GM15510 (cell line): ENCODE results near the gene AGTRAP.

Experiments
- POLR2A ChIP-seq: IDR thresholded peaks from 3 replicates; pipeline ENCODE4 v1.6.1; 2011; ENCODE audit warnings: borderline replicate concordance; ENCODE audit not compliant: insufficient read length; ENCODE audit errors: extremely low read depth

Gene AGTRAP

GRCh38 chr1:11778844-11779623 lies 43.1 kb downstream of the AGTRAP start:
- TF ChIP-seq POLR2A = no peak

GRCh38 chr1:11779715-11780379 lies 43.9 kb downstream of the AGTRAP start:
- TF ChIP-seq POLR2A = no peak

DNA sequence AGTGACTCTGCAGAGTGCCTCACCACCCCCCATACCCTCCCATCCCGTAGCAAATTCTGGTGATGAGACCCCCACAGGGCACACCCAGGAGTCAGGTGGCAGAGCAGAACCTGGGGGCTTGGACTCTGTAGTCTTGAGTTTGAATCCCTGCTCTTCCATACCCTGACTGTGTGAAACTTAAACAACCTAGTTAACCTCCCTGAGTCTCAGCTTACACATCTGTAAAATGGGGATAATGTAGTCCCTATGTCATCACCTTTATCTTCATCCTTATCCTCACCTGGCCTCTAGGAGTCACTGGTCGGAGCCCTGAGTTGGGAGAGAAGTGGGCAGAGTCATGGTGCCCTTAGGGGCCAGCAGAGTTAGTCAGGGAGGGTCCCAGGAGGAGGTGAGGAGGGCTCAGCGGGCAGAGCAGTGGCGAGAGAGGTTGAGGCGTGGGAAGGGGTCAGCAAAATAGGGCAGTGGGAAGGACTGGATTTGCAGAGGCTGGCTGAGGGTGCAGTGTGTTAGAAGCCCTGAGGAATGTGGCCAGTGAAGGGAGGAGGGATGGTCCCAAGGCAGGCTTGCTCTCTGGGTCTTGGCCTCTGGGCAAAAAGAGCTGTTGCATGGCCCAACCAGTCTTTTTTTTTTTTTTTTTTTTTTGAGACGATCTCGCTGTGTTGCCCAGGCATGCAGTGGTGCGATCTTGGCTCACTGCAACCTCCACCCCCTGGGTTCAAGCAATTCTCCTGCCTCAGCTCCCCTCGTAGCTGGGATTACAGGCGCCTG lies 44.6 kb downstream of the AGTRAP start:
- no peak for TF ChIP-seq POLR2A

DNA sequence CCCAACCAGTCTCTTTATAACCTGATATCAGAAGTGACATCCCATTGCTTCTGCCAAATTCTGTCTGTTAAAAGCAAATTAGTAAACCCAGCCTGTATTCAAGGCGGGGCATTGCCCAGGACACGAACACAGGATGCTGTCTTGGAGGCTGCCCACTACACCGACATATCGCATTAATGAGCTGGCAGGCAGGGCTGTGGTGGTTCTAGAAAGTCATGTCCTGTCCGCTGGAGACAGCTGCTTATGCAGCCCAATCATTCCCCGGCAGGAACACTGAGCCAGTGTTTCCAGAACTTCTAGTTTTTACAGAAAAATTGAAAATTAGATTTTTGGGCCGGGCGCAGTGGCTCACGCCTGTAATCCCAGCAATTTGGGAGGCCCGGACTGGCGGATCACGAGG lies 45.4 kb downstream of the AGTRAP start:
- no peak for TF ChIP-seq POLR2A

- no peak for TF ChIP-seq POLR2A
Measured at GRCh38 chr1:11782127-11782708, 46.3 kb downstream of the AGTRAP start.

DNA sequence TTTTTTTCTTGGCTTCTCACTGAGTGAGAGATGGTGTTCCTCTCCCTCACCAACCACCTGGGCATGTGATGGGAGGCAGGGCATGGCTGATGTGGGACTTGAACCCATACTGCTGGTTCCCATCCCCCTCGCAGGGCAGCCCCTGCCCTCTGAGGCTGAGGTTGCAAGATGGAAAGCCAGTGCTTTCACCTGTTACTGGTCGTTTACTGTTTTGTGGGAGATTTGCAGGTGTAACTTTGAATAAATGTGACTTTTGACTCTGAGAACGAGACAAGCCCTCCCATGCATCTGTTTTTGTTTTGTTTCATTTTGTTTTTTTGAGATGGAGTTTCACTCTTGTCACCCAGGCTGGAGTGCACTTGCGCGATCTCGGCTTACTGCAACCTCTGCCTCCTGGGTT lies 47.6 kb downstream of the AGTRAP start:
- no peak for TF ChIP-seq POLR2A

- TF ChIP-seq POLR2A = no peak
Measured at GRCh38 chr1:11784256-11784992, 48.5 kb downstream of the AGTRAP start.

- TF ChIP-seq POLR2A = no peak
Measured at GRCh38 chr1:11784993-11785769, 49.2 kb downstream of the AGTRAP start.

- no peak for TF ChIP-seq POLR2A
Measured at GRCh38 chr1:11786168-11786567, 50.2 kb downstream of the AGTRAP start.

DNA sequence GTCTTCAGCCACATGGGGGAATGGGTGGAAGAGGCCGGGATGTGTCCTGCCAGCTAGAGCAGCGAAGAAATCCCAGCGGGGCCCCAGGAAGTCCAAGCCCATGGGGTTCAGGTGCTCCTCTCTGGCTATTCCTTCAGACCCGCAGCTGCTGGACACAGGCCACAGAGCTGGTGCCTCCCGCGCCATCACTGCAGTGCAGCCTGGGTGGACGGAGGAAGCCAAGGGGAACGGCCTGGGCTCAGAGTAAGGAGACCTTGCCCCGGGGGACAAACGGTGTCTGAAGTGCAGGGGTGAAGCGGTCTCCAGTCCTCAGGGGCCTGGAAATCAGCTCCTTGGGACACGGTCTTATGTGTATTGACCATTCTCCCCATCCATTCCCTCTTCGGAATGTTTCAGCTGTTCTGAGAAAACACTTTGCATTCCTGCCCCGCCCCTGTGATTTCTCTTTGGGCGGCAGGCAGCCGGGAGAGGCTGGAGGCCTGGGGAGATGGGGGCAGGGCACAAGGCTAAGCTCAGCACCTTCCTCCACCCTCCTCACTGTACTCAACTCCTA lies 51.4 kb downstream of the AGTRAP start:
- TF ChIP-seq POLR2A = no peak

DNA sequence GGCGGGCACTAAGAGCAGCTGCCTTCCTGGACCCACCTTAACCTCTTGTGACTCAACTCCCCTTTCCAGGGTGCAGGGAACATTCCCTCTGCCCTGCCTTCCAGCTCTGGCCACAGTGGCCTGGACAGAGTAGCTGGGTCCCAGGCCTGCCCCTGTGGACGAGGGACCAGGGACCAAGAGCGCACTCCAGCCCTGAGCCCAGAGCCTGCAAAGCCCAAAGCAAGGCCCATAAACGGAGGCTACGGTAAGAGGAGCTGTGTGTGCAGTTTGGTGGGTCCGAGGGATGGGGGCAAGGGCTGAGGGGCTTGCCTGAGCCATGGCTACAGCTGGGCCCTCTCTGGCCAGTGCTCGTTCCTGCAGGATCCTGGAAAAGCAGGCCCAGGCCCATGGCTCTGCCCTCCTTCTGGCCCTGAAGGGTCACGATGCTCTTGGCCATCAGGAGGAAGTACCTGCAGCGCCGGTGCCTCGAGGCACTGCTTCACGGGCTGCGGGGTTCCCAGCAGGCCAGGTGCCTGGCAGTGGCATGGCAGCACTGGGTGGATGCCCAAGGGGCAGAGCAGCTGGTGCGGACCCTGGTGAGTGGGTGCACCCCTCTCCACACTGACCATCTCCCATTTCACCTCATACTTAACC lies 52.0 kb downstream of the AGTRAP start:
- no peak for TF ChIP-seq POLR2A

DNA sequence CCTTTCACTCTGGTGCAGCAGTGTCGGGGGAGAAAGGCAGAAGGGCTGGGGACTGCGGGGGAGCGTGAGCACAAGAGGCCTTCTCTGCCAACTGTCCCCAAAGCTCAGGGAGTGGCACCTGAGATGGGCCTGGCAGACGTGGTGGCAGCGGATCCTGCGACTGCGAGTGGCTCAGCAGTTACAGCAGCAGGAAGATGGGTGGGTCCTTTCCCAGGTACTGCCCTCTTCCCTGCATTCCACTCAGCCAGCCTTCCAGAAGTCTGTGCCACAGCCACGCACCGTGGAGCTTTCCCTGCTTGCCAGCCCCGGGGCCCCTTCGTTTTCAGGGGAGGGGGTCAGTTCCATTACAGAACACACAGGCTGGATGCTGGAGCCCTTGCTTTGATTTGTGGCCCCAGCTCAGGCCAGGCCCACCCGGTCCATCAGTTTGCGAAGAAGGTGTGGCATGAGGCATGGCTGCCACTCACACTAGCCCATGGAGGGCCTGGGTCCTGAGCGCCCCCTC lies 52.7 kb downstream of the AGTRAP start:
- TF ChIP-seq POLR2A = no peak
